Mesenchymal stem cell (in vitro differentiated cells and primary cell): Measurements from ENCODE around the gene TMEM92.
"Not testable (repeated sequence)": the region's sequence is repeated elsewhere in the genome, so short reads cannot be mapped to it uniquely, and the experiment has no call there.

Experiments used
- DNase-seq: peaks from one replicate; pipeline ENCODE4 v3.0.0-alpha.2; 2013
- H2AFZ ChIP-seq: one replicate; pipeline ENCODE4 v1.6.1; 2013; ENCODE audit warnings: low read depth, mild to moderate bottlenecking, control low read depth, inconsistent platforms, low read length, moderate library complexity
- H2AK5ac ChIP-seq: 2 replicates; pipeline ENCODE4 v1.6.1; 2013; ENCODE audit warnings: low read length, moderate library complexity, mild to moderate bottlenecking, inconsistent platforms; ENCODE audit not compliant: severe bottlenecking
- H2BK120ac ChIP-seq: one replicate; pipeline ENCODE4 v1.6.1; 2013; ENCODE audit warnings: low read depth, mild to moderate bottlenecking, inconsistent platforms, low read length, moderate library complexity
- H2BK12ac ChIP-seq, 2 experiments: one replicate each; pipeline ENCODE4 v1.6.1; 2013; ENCODE audit warnings: inconsistent platforms in 2 of 2, low read length in 2 of 2, mild to moderate bottlenecking in 2 of 2, moderate library complexity in 2 of 2, control low read depth in 1 of 2
- H2BK15ac ChIP-seq: one replicate; pipeline ENCODE4 v1.6.1; 2013; ENCODE audit warnings: mild to moderate bottlenecking, low read depth, inconsistent platforms; ENCODE audit not compliant: poor library complexity, severe bottlenecking
- H2BK5ac ChIP-seq: 2 replicates; pipeline ENCODE4 v1.6.1; 2013; ENCODE audit warnings: low read depth, mild to moderate bottlenecking, low read length, control low read depth, inconsistent platforms; ENCODE audit not compliant: poor library complexity, severe bottlenecking
- H3K14ac ChIP-seq, 2 experiments: one replicate each; pipeline ENCODE4 v1.6.1; 2013; ENCODE audit warnings: inconsistent platforms in 2 of 2, low read length in 2 of 2, control low read depth in 1 of 2, mild to moderate bottlenecking in 1 of 2, moderate library complexity in 1 of 2
- H3K18ac ChIP-seq, 2 experiments: one replicate each; pipeline ENCODE4 v1.6.1; 2013; ENCODE audit warnings: inconsistent platforms in 2 of 2, low read length in 2 of 2, control low read depth in 1 of 2, low read depth in 1 of 2, mild to moderate bottlenecking in 1 of 2
- H3K23ac ChIP-seq, 2 experiments: one replicate each; pipeline ENCODE4 v1.6.1; 2013; ENCODE audit warnings: inconsistent platforms in 2 of 2, low read length in 2 of 2, mild to moderate bottlenecking in 2 of 2, moderate library complexity in 2 of 2, control low read depth in 1 of 2
- H3K27ac ChIP-seq: 2 replicates; pipeline ENCODE4 v1.5.1; 2013; ENCODE audit warnings: mild to moderate bottlenecking, moderate library complexity, low read length, control low read depth, inconsistent platforms; ENCODE audit not compliant: poor library complexity, severe bottlenecking
- H3K27me3 ChIP-seq, 2 experiments: 2 replicates each; pipeline versions ENCODE4 v1.6.1 to v1.7.0; 2013; ENCODE audit warnings: low read length in 2 of 2, mild to moderate bottlenecking in 2 of 2, moderate library complexity in 2 of 2, control low read depth in 1 of 2, inconsistent platforms in 1 of 2; ENCODE audit not compliant: control insufficient read depth in 1 of 2, insufficient read depth in 1 of 2
- H3K36me3 ChIP-seq, 2 experiments: 2 replicates each; pipeline versions ENCODE4 v1.6.1 to v1.7.0; 2013; ENCODE audit warnings: low read length in 2 of 2, control low read depth in 1 of 2, inconsistent platforms in 1 of 2, low read depth in 1 of 2, mild to moderate bottlenecking in 1 of 2; ENCODE audit not compliant: insufficient read depth in 2 of 2, control insufficient read depth in 1 of 2
- H3K4ac ChIP-seq, 2 experiments: one replicate each; pipeline ENCODE4 v1.6.1; 2013; ENCODE audit warnings: inconsistent platforms in 2 of 2, low read length in 2 of 2, mild to moderate bottlenecking in 2 of 2, moderate library complexity in 2 of 2, control low read depth in 1 of 2, low read depth in 1 of 2
- H3K4me1 ChIP-seq: 2 replicates; pipeline ENCODE4 v1.6.1; 2013; ENCODE audit warnings: low read depth, low read length, control low read depth; ENCODE audit not compliant: control insufficient read depth, insufficient read depth
- H3K4me2 ChIP-seq: 2 replicates; pipeline ENCODE4 v1.6.1; 2013; ENCODE audit warnings: low read length, mild to moderate bottlenecking, inconsistent platforms; ENCODE audit not compliant: poor library complexity, severe bottlenecking
- H3K4me3 ChIP-seq, 2 experiments: 2 replicates each; pipeline versions ENCODE4 v1.5.1 to v1.7.0; 2013; ENCODE audit warnings: low read length in 2 of 2, mild to moderate bottlenecking in 2 of 2, control low read depth in 1 of 2, low read depth in 1 of 2; ENCODE audit not compliant: insufficient read depth in 1 of 2
- H3K79me1 ChIP-seq: replicated peaks from 2 replicates; pipeline ENCODE4 v1.6.1; 2013; ENCODE audit warnings: mild to moderate bottlenecking, control low read depth, low read length, inconsistent platforms; ENCODE audit not compliant: poor library complexity, severe bottlenecking
- H3K9ac ChIP-seq: 2 replicates; pipeline ENCODE4 v1.7.0; 2013; ENCODE audit warnings: mild to moderate bottlenecking, low read length, moderate library complexity
- H3K9me3 ChIP-seq: 2 replicates; pipeline ENCODE4 v1.7.0; 2013; ENCODE audit warnings: mild to moderate bottlenecking, low read length; ENCODE audit not compliant: control insufficient read depth
- H4K8ac ChIP-seq: one replicate; pipeline ENCODE4 v1.6.1; 2013; ENCODE audit warnings: inconsistent platforms, mild to moderate bottlenecking, low read length, moderate library complexity
- H4K91ac ChIP-seq: one replicate; pipeline ENCODE4 v1.6.1; 2013; ENCODE audit warnings: mild to moderate bottlenecking, low read length, inconsistent platforms
- WGBS: methylation state at CpG from one replicate; pipeline ENCODE4 v1.1.7; 2013; ENCODE audit warnings: mixed read lengths; 5-methylcytosine and 5-hydroxymethylcytosine counted together

TMEM92 gene

GRCh38 chr17:50298018-50298417 is 23.8 kb downstream of the TMEM92 start:
- no peak overlapping the region for H3K9ac ChIP-seq
- no peak overlapping the region for H3K23ac ChIP-seq
- no peak overlapping the region for H2BK12ac ChIP-seq
- no peak overlapping the region for H4K8ac ChIP-seq
- no peak overlapping the region for H3K14ac ChIP-seq
- no peak overlapping the region for H3K27ac ChIP-seq
- H2BK120ac ChIP-seq: no peak overlapping the region
- H3K36me3 ChIP-seq: no peaks in the 10 kb centered on the region
- H2BK15ac ChIP-seq: no peak overlapping the region
- H2AFZ ChIP-seq: no peak overlapping the region
- H3K79me1 ChIP-seq: no peaks in the 10 kb centered on the region
- no peak overlapping the region for H3K4ac ChIP-seq
- H2AK5ac ChIP-seq: peak overlapping the region; percentile 87
- no peak overlapping the region for H4K91ac ChIP-seq
- DNase-seq: no peak
- H3K4me3 ChIP-seq: no peak overlapping the region
- H3K4me2 ChIP-seq: no peak overlapping the region
- H3K9me3 ChIP-seq: no peaks in the 10 kb centered on the region
- H2BK5ac ChIP-seq: no peak overlapping the region
- H3K4me1 ChIP-seq: peaks cover 3% of the 10 kb centered on the region
- H3K18ac ChIP-seq: no peak overlapping the region
- no peaks in the 10 kb centered on the region for H3K27me3 ChIP-seq
- WGBS: 75% methylated on average over 11 of the region's 11 CpGs

DNA sequence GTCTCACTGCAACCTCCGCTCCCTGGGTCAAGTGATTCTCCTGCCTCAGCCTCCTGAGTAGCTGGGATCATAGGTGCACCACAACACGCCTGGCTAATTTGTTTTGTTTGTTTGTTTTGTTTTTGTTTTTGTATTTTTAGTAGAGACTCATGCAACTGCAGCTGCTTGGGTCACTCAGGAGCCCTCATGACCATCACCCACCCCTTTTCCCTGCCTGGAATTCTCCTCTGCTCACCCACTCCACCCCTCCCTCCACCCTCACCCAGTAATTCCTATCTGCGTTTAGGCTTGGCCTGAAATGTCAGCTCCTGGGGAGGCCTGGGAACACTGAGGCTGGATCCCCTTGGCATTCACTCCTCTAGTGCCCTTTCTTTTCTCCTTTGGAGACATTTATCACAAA is 25.5 kb downstream of the TMEM92 start:
- Histone ChIP-seq H3K9ac (no peak overlapping the region), H3K18ac (peak overlapping the region in 1 of 2 experiments; percentile 28), H3K79me1 (no peaks in the 10 kb centered on the region), H4K91ac (no peak overlapping the region), H3K4me2 (no peak overlapping the region), H3K4me1 (peaks cover 3% of the 10 kb centered on the region), H3K14ac (no peak overlapping the region), H3K9me3 (no peaks in the 10 kb centered on the region), H3K27me3 (no peaks in the 10 kb centered on the region), H4K8ac (no peak overlapping the region), H3K27ac (no peak overlapping the region), H2AFZ (no peak overlapping the region), H2BK120ac (no peak overlapping the region), H3K23ac (peak overlapping the region in 1 of 2 experiments; percentile 85), H3K4ac (no peak overlapping the region), H2BK15ac (no peak overlapping the region), H2AK5ac (peak overlapping the region; percentile 72), H2BK5ac (no peak overlapping the region), H2BK12ac (no peak overlapping the region), H3K36me3 (no peaks in the 10 kb centered on the region), H3K4me3 (no peak overlapping the region)
- DNase-seq: no peak
- 60% methylated on average over 2 of the region's 3 CpGs for WGBS

DNA sequence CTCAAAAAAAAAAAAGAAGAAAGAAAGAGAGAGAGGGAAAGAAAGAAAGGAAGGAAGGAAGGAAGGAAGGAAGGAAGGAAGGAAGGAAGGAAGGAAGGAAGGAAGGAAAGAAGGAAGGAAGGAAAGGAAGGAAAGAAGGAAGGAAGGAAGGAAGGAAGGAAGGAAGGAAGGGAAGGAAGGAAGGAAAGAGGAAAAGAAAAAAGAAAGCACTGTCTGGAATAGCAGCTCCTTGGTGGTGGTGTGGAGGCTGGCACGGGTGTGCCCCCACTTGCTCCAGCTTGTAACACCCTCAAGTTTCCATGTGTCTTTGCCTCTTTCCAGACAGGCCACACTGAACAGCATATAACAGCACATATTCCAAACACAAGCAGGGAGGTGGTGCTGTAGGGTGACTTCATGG is 26.6 kb downstream of the TMEM92 start:
- H3K9ac ChIP-seq, H3K4me1 ChIP-seq, H3K18ac ChIP-seq, H3K23ac ChIP-seq, H3K36me3 ChIP-seq, H2BK12ac ChIP-seq, H2BK120ac ChIP-seq, H3K4ac ChIP-seq, H4K91ac ChIP-seq, H3K4me3 ChIP-seq, H2AK5ac ChIP-seq, H4K8ac ChIP-seq, H2BK15ac ChIP-seq, H3K79me1 ChIP-seq, H3K27ac ChIP-seq, DNase-seq, H3K27me3 ChIP-seq, H3K4me2 ChIP-seq, H2AFZ ChIP-seq, H2BK5ac ChIP-seq, H3K9me3 ChIP-seq, H3K14ac ChIP-seq: not testable (repeated sequence)
- WGBS: no CpG with 5 or more reads among the region's 1 CpG

DNA sequence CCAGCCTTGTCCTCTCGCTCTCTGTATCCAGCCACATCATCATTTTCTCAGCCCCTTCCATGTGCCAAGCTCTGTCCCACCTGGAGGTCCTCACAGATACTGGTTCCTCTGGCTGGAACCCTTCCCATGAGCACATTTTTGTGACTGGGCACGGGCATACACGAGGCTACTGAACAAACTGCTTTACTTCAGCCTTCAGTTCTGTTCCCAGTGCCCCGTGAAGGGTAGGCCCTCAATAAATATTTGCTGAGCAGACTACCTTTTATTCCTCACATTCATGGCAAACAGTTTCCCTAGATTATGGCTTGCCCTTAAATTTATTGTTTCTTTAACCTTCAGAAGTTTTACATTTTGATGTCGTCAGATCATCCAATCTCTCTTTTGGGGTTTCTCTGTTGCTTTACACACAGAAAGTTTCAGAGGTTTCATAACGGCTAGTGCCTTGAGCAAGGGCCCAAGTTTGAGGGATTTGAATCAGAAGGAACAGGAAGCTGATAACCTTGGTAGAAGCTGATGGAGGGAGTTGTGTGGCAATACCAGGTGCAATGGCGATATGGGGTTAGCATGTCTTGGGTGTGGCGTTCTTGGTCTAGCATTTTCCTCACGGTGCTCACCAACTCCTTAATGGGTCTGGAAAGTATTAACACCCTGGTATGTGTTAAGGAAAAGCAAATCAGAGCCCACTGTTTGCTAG is 27.8 kb downstream of the TMEM92 start:
- H2AFZ ChIP-seq: no peak overlapping the region
- no peak overlapping the region for H2BK15ac ChIP-seq
- no peak overlapping the region for H3K27ac ChIP-seq
- no peak overlapping the region for H2AK5ac ChIP-seq
- H3K4me3 ChIP-seq: no peak overlapping the region
- H3K14ac ChIP-seq: no peak overlapping the region
- no peak overlapping the region for H3K18ac ChIP-seq
- no peak overlapping the region for H3K4ac ChIP-seq
- no peak overlapping the region for H2BK120ac ChIP-seq
- H3K79me1 ChIP-seq: no peaks in the 10 kb centered on the region
- H3K4me1 ChIP-seq: peaks cover 3% of the 10 kb centered on the region
- no peaks in the 10 kb centered on the region for H3K36me3 ChIP-seq
- H3K9me3 ChIP-seq: no peaks in the 10 kb centered on the region
- H3K27me3 ChIP-seq: no peaks in the 10 kb centered on the region
- no peak overlapping the region for H3K9ac ChIP-seq
- H2BK5ac ChIP-seq: no peak overlapping the region
- no peak for DNase-seq
- 90% methylated on average over 9 of the region's 9 CpGs for WGBS
- H4K91ac ChIP-seq: no peak overlapping the region
- no peak overlapping the region for H2BK12ac ChIP-seq
- H4K8ac ChIP-seq: no peak overlapping the region
- H3K4me2 ChIP-seq: no peak overlapping the region
- no peak overlapping the region for H3K23ac ChIP-seq
